ENCODE results near the gene RNASE9.
"Not testable (repeated sequence)": the region's sequence is repeated elsewhere in the genome, so short reads cannot be mapped to it uniquely, and the experiment has no call there.

Gene RNASE9

GRCh38 chr14:20578325-20578724 is 17.5 kb upstream of the RNASE9 start:
- FAIRE-seq = no peak

GRCh38 chr14:20572382-20572990 is 11.6 kb upstream of the RNASE9 start:
- not testable (repeated sequence) for DNase-seq (ENCODE audit: insufficient read length, low spot score); FAIRE-seq

More at GRCh38 chr14:20578325-20578724, 17.5 kb upstream of the RNASE9 start:
- no peak for DNase-seq (ENCODE audit: insufficient read length, low spot score)

- not testable (repeated sequence) for DNase-seq (ENCODE audit: insufficient read length, low spot score); FAIRE-seq
Measured at GRCh38 chr14:20570720-20571119, 9.9 kb upstream of the RNASE9 start.

- DNase-seq (ENCODE audit: insufficient read length, low spot score); FAIRE-seq: not testable (repeated sequence)
Measured at GRCh38 chr14:20569865-20570264, 9.0 kb upstream of the RNASE9 start.

GRCh38 chr14:20569066-20569465 is 8.2 kb upstream of the RNASE9 start:
- FAIRE-seq = no peak
- no peak for DNase-seq (ENCODE audit: insufficient read length, low spot score)

- FAIRE-seq (no peak), DNase-seq (ENCODE audit: insufficient read length, low spot score) (no peak)
Measured at GRCh38 chr14:20568393-20568792, 7.5 kb upstream of the RNASE9 start.

GRCh38 chr14:20567199-20567598 is 6.4 kb upstream of the RNASE9 start:
- not testable (repeated sequence) for FAIRE-seq; DNase-seq (ENCODE audit: insufficient read length, low spot score)

GRCh38 chr14:20564501-20564997 is 3.7 kb upstream of the RNASE9 start:
- DNase-seq (ENCODE audit: insufficient read length, low spot score) = no peak

GRCh38 chr14:20563971-20564370 is 3.1 kb upstream of the RNASE9 start:
- FAIRE-seq (no peak), DNase-seq (ENCODE audit: insufficient read length, low spot score) (no peak)

More at GRCh38 chr14:20564501-20564997, 3.7 kb upstream of the RNASE9 start:
- no peak for FAIRE-seq

- no peak for FAIRE-seq
Measured at GRCh38 chr14:20559461-20559904, 1.4 kb downstream of the RNASE9 start.

GRCh38 chr14:20557212-20557542 is 3.7 kb downstream of the RNASE9 start:
- no peak for DNase-seq (ENCODE audit: insufficient read length, low spot score)
- FAIRE-seq = no peak

More at GRCh38 chr14:20559461-20559904, 1.4 kb downstream of the RNASE9 start:
- DNase-seq (ENCODE audit: insufficient read length, low spot score) = no peak

GRCh38 chr14:20556500-20557211 is 4.2 kb downstream of the RNASE9 start:
- FAIRE-seq (no peak), DNase-seq (ENCODE audit: insufficient read length, low spot score) (no peak)

GRCh38 chr14:20555845-20556244 is 5.0 kb downstream of the RNASE9 start:
- DNase-seq (ENCODE audit: insufficient read length, low spot score) (no peak), FAIRE-seq (no peak)

- FAIRE-seq = no peak
- DNase-seq (ENCODE audit: insufficient read length, low spot score) = no peak
Measured at GRCh38 chr14:20553024-20553423, 7.8 kb downstream of the RNASE9 start.

GRCh38 chr14:20551606-20552005 is 9.2 kb downstream of the RNASE9 start:
- DNase-seq (ENCODE audit: insufficient read length, low spot score) (no peak), FAIRE-seq (no peak)

- FAIRE-seq (no peak), DNase-seq (ENCODE audit: insufficient read length, low spot score) (no peak)
Measured at GRCh38 chr14:20550926-20551325, 9.9 kb downstream of the RNASE9 start.

GRCh38 chr14:20548414-20549158 is 12.3 kb downstream of the RNASE9 start:
- DNase-seq (ENCODE audit: insufficient read length, low spot score) (no peak), FAIRE-seq (no peak)

- no peak for FAIRE-seq
- no peak for DNase-seq (ENCODE audit: insufficient read length, low spot score)
Measured at GRCh38 chr14:20546877-20547276, 14.0 kb downstream of the RNASE9 start.

- DNase-seq (ENCODE audit: insufficient read length, low spot score) (no peak), FAIRE-seq (no peak)
Measured at GRCh38 chr14:20539906-20540305, 20.9 kb downstream of the RNASE9 start.

- DNase-seq (ENCODE audit: insufficient read length, low spot score) (no peak), FAIRE-seq (peak; percentile 91)
Measured at GRCh38 chr14:20530771-20531571, 29.9 kb downstream of the RNASE9 start.

- no peak for DNase-seq (ENCODE audit: insufficient read length, low spot score)
- FAIRE-seq = no peak
Measured at GRCh38 chr14:20529806-20530205, 31.0 kb downstream of the RNASE9 start.
